Endometrium (tissue), 2 donors: ENCODE data around the gene TXNDC16.
"Not testable (repeated sequence)": the region's sequence is repeated elsewhere in the genome, so short reads cannot be mapped to it uniquely, and the experiment has no call there.

Experiments
- FAIRE-seq: peaks from 2 replicates; lab custom pipeline; 2012; peaks lifted over from hg19 to GRCh38; lab: Jason Lieb, UNC
- donor health status: control.
- donor health status: control.

The TXNDC16 gene

GRCh38 chr14:52536269-52536668 is 16.0 kb downstream of the TXNDC16 start:
- FAIRE-seq, result no peak

- FAIRE-seq, result no peak
These were observed 20.8 kb downstream of the TXNDC16 start for GRCh38 chr14:52531481-52531880.

GRCh38 chr14:52527052-52527451 is 25.3 kb downstream of the TXNDC16 start:
- FAIRE-seq, result no peak

DNA sequence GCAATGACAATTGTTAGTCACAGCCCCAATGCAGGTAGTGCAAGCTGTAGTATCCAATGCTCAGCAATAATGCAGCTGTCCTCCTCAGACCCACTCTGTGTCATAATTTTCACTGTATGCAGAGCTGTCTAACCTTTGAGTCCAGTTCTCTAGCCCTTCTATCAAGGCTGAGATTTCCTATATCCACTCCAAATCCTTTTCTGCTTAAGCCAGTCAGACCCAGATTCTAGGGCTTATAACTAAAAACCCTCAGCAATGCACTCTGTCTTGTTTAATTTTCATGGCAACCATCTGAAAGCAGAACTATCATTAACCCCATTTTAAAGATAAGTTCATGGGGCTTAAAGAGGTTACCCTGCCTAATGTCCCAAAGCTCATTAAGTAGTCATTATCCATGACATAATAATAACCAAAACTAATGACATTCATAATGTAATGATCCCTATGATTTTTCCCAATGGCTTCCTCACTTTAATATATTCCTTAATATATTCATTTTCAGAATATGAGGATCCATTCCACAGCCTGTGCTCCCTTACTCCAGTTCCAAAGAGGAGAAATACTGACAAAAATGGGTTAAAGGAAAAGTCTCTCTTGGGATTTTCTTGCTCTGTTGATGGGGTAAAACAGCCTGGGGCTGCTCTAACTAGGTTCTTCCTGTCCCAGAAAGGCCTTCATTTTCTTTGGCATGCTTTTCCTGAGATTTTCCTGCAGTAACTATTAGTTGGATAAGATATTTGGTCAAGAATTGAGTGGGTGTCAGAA is 29.5 kb downstream of the TXNDC16 start:
- FAIRE-seq, result no peak

- FAIRE-seq, result no peak
These were observed 30.3 kb downstream of the TXNDC16 start for GRCh38 chr14:52522033-52522432.

GRCh38 chr14:52514046-52514811 is 38.1 kb downstream of the TXNDC16 start:
- FAIRE-seq, result no peak

GRCh38 chr14:52513249-52513648 is 39.1 kb downstream of the TXNDC16 start:
- FAIRE-seq, result no peak

GRCh38 chr14:52494444-52494843 is 57.9 kb downstream of the TXNDC16 start:
- no peak for FAIRE-seq

GRCh38 chr14:52485350-52485960 is 66.8 kb downstream of the TXNDC16 start:
- FAIRE-seq, result peak; percentile 4

DNA sequence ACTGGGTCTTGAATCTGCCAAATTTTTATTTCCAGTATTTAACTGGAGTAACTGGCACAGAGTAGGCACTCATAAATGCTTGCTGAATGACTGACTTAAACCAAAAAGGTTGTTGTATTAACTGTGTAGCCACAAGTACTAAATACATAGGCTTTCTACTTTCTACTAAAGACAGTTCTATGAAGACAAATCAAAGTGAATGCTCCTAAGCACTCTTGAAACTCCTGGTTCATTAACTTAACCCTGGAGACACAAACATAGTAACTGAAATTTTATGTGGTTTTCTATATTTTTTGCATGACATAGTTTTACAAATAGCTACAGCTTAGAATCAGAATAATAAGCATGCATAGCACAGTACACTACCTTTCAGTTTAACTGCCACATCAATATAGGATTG is 70.4 kb downstream of the TXNDC16 start:
- FAIRE-seq, result no peak

- peak; percentile 91 for FAIRE-seq
These were observed 78.7 kb downstream of the TXNDC16 start for GRCh38 chr14:52473557-52473956.

DNA sequence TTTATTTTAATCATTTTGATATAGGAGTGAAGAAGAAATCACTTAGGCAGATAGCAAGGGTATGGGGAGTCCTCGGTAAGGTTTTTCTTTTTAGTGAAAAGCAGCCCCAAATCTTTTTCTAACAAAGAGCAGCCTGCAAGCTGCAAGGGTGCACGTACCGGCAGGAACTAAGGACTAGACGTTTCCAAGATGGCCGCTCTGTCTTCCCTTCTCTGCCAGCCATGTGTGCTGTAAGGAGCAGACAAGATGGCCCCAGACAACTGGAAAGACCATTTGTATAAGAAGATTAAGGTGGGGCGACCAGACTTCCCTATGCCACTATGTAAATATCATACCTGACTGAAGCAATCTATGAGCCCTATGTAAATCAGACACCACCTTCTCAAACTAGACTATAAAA is 79.6 kb downstream of the TXNDC16 start:
- no peak for FAIRE-seq

- not testable (repeated sequence) for FAIRE-seq
These were observed 80.1 kb downstream of the TXNDC16 start for GRCh38 chr14:52472251-52472650.

DNA sequence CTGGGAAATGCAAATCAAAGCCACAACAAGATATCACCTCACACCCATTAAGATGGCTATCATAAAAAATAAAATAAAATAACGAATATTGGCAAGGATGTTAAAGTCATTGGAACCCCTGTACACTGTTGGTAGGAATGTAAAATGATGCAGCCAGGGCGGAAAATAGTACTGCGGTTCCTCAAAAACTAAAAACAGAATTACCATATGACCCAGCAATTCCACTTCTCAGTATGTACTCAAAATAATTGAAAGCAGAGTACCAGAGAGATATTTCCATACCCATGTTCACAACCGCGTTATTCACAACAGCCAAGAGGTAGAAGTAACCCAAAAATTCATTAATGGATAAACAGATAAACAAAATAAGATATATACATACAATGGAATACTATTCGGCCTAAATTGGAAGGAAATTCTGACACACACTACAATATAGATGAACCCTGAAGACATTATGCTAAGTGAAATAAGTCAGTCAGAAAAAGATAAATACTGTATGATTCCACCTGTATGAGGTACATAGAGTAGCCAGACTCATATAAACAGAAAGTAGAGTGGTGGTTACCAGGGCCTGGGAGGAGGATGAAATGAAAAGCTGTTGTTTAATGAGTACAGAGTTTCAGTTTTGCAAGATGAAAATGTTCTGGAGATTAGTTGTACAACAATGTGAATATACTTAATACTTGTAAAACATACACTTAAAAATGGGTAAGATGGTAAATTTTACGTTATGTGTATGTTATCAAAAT is 84.6 kb downstream of the TXNDC16 start:
- no peak for FAIRE-seq

- no peak for FAIRE-seq
These were observed 88.1 kb downstream of the TXNDC16 start for GRCh38 chr14:52464175-52464574.

DNA sequence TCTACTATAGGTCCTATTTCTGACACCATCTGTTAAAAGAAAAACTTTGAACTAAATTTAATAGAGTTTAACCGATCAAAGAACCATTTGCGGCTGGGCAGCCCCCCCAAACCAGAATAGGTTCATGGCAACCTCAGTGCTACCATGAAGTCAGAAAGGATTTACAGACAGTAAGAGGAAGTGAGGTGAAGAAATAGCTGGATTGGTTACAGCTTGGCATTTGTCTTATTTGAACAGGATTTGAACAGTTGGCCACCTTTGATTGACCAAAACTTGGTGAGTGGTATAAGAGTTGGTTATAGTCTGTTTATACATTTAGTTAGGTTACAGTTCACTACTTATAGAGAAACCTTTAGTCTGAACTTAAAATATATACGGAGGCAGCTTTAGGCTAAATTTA is 88.9 kb downstream of the TXNDC16 start:
- no peak for FAIRE-seq

DNA sequence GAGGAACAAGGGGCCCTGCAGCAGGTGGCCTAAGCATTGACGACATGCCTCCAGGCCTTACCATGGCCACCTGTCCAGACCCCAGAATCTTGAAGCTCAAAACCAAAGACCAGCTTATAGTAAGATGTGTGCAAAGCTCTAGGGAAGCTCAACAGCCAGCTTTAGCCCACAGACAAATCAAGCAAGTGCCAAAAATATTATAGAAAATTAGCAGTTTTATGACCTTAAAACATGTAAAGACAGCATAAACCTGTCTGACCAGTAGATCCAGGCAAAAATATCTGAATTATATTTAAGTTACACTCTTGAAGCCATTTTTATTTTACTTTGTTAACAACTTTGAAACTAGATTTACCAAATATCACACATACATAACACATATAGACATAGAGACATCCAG is 90.6 kb downstream of the TXNDC16 start:
- FAIRE-seq, result no peak

GRCh38 chr14:52458721-52459085 is 93.6 kb downstream of the TXNDC16 start:
- no peak for FAIRE-seq

DNA sequence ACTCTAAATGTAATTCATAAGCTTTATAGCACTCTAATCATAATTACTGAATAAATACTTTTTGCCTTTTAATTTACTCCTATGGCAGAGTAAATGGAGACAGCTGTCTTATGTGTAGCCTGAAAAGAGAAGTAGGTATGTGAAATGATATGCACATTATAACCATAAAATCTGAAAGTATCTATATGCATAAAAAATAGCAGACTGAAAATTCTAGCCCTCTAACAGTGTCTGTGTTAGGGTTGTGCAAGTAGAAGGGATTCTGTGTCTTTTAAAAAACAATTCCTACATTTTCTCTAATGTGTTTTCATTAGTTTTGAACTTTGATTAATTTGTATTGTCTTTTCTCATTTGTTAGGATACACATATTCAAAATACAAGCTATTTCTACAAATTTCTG is 94.9 kb downstream of the TXNDC16 start:
- FAIRE-seq, result no peak

DNA sequence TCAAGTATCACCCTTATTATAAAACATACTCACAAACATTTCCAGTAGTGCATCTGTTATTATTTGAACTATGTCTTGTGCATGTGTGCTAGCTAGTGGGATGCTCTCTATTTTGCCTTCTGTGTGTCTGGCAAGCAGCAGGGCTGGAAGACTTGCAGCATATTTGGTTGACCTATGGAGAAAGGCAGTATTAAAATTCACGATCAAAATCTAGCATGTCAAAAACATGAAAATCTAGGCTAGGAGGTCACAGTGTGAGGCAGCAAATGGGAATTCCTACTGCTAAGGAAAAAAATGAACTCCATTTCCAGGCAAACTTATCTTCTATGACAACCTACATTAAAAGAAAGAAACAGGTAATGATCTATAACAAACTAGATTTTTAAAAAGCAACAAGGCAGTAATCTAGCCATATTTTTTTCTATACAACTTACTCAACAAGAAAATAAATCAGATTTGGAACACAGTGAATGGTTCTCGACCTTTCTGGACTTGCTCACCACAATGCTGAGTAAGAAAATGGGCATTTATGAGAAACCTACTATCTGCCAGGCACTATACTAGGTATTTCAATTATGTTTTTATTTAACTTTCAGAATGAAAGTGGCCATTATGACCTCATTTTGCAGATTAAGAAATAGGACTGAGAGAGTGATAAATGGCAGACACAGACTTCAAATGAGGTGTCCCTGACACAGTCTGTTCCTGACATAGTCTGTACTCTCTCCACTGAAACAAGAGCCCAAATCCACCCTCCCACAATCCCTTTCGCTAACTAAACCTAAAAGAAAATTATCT is 96.8 kb downstream of the TXNDC16 start:
- FAIRE-seq, result peak; percentile 88

- FAIRE-seq, result no peak
These were observed 105.1 kb downstream of the TXNDC16 start for GRCh38 chr14:52447236-52447635.

DNA sequence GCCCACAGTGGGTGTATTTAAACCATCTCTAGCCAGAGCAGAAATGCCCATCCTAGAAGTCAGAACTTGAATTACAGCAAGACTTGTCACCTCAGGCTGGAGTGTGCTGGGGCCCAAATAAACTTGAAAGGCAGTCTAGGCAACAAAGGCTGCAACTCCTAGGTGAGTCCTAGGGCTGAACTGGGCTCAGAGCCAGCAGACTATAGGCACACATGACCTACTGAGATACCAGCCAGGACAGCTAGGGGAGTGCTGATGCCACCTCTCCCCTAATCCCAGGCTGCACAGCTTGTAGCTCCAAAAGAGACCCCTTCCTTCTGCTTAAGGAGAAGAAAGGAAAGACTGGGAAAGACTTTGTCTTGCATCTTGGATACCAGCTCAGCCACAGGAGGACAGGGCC is 106.0 kb downstream of the TXNDC16 start:
- no peak for FAIRE-seq
